HEK293T (cell line): ENCODE results near the gene TNFSF13B.
"Not testable (repeated sequence)": the region's sequence is repeated elsewhere in the genome, so short reads cannot be mapped to it uniquely, and the experiment has no call there.

Source experiments
- CTCF ChIA-PET: fragments of 350-600 bp; formaldehyde crosslinking; extraction: SDS; loops from one replicate; lab custom pipeline; 2021; ENCODE audit warnings: antibody characterized with exemption, inconsistent platforms; lab: Yijun Ruan, JAX
- POLR2A ChIA-PET: fragments of 350-600 bp; formaldehyde crosslinking; extraction: SDS; loops from one replicate; lab custom pipeline; 2020; ENCODE audit warnings: antibody characterized with exemption, inconsistent platforms; lab: Yijun Ruan, JAX
- DNase-seq: peaks from one replicate; pipeline ENCODE4 v3.0.0; 2012; ENCODE audit warnings: mixed read lengths; ENCODE audit errors: extremely low spot score
- ARNT ChIP-seq: fragments of 450-650 bp; IDR thresholded peaks from 2 replicates; pipeline ENCODE4 v1.6.1; 2017; ENCODE audit warnings: mild to moderate bottlenecking
- BHLHE40 ChIP-seq: fragments of 450-650 bp; IDR thresholded peaks from 2 replicates; pipeline ENCODE4 v1.6.1; 2016; ENCODE audit warnings: mild to moderate bottlenecking, moderate library complexity, borderline replicate concordance
- CTBP1 ChIP-seq: fragments of 450-650 bp; IDR thresholded peaks from 2 replicates; pipeline ENCODE4 v1.6.1; 2016; ENCODE audit warnings: borderline replicate concordance
- ELF4 ChIP-seq: fragments of 450-650 bp; IDR thresholded peaks from 2 replicates; pipeline ENCODE4 v1.6.1; 2017; ENCODE audit warnings: antibody characterized with exemption
- FOXA1 ChIP-seq: fragments of 450-650 bp; IDR thresholded peaks from 2 replicates; pipeline ENCODE4 v1.6.1; 2016; ENCODE audit warnings: mild to moderate bottlenecking
- FOXK2 ChIP-seq: fragments of 450-650 bp; IDR thresholded peaks from 2 replicates; pipeline ENCODE4 v1.6.1; 2016; ENCODE audit warnings: mild to moderate bottlenecking
- FOXM1 ChIP-seq: fragments of 450-650 bp; IDR thresholded peaks from 2 replicates; pipeline ENCODE4 v1.6.1; 2017; ENCODE audit warnings: mild to moderate bottlenecking, borderline replicate concordance
- HDGF ChIP-seq: fragments of 450-650 bp; IDR thresholded peaks from 2 replicates; pipeline ENCODE4 v1.6.1; 2017; ENCODE audit warnings: antibody characterized with exemption, borderline replicate concordance
- L3MBTL2 ChIP-seq: fragments of 450-650 bp; conservative IDR thresholded peaks from 2 replicates; pipeline ENCODE4 v1.6.1; 2016; ENCODE audit warnings: mild to moderate bottlenecking
- LEF1 ChIP-seq: fragments of 450-650 bp; IDR thresholded peaks from 2 replicates; pipeline ENCODE4 v1.6.1; 2017; ENCODE audit warnings: mild to moderate bottlenecking, borderline replicate concordance
- NFRKB ChIP-seq: fragments of 450-650 bp; IDR thresholded peaks from 2 replicates; pipeline ENCODE4 v1.6.1; 2016; ENCODE audit warnings: mild to moderate bottlenecking, moderate library complexity
- PKNOX1 ChIP-seq: fragments of 450-650 bp; IDR thresholded peaks from 2 replicates; pipeline ENCODE4 v1.6.1; 2016
- SP1 ChIP-seq: fragments of 450-650 bp; IDR thresholded peaks from 2 replicates; pipeline ENCODE4 v1.6.1; 2017
- SUZ12 ChIP-seq: fragments of 450-650 bp; IDR thresholded peaks from 2 replicates; pipeline ENCODE4 v1.6.1; 2016; ENCODE audit warnings: mild to moderate bottlenecking
- TARDBP ChIP-seq: fragments of 450-650 bp; IDR thresholded peaks from 2 replicates; pipeline ENCODE4 v1.6.1; 2016
- ZNF384 ChIP-seq: fragments of 450-650 bp; IDR thresholded peaks from 2 replicates; pipeline ENCODE4 v1.6.1; 2016

Gene TNFSF13B

GRCh38 chr13:108289819-108290218 lies 20.3 kb downstream of the TNFSF13B start:
- no peak for TF ChIP-seq PKNOX1
- no peak for TF ChIP-seq HDGF
- TF ChIP-seq ARNT: no peak
- ChIA-PET CTCF (no interaction called here), POLR2A (no interaction called here)
- no peak for DNase-seq

GRCh38 chr13:108297114-108297513 lies 27.6 kb downstream of the TNFSF13B start:
- POLR2A ChIA-PET: no interaction called here
- TF ChIP-seq FOXM1 (no peak), LEF1 (no peak), L3MBTL2 (no peak), SUZ12 (no peak), ZNF384 (no peak), ELF4 (no peak), NFRKB (no peak), BHLHE40 (no peak), HDGF (no peak), CTBP1 (no peak), FOXK2 (no peak), SP1 (no peak), ARNT (no peak), PKNOX1 (no peak), FOXA1 (no peak), TARDBP (no peak)
- DNase-seq: no peak
- CTCF ChIA-PET: no interaction called here

- DNase-seq: no peak
- CTCF ChIA-PET: no interaction called here
- POLR2A ChIA-PET: no interaction called here
- no peak for TF ChIP-seq PKNOX1
- TF ChIP-seq LEF1: no peak
These were observed 32.8 kb downstream of the TNFSF13B start for GRCh38 chr13:108302279-108302678.

- TF ChIP-seq LEF1 (no peak), BHLHE40 (no peak), CTBP1 (no peak), SUZ12 (no peak), TARDBP (no peak), NFRKB (no peak), FOXM1 (no peak), L3MBTL2 (no peak), HDGF (no peak), ELF4 (no peak), FOXK2 (no peak), ARNT (no peak)
- no peak for DNase-seq
- ChIA-PET POLR2A (no interaction called here), CTCF (no interaction called here)
These were observed 34.9 kb downstream of the TNFSF13B start for GRCh38 chr13:108304170-108305016.

GRCh38 chr13:108305655-108306054 lies 36.1 kb downstream of the TNFSF13B start:
- ChIA-PET POLR2A (no interaction called here), CTCF (no interaction called here)
- no peak for DNase-seq
- TF ChIP-seq L3MBTL2: no peak
- TF ChIP-seq CTBP1: no peak
- TF ChIP-seq FOXM1: no peak
- TF ChIP-seq SP1: no peak
- TF ChIP-seq FOXK2: no peak
- TF ChIP-seq ZNF384: no peak
- no peak for TF ChIP-seq FOXA1
- TF ChIP-seq SUZ12: no peak
- no peak for TF ChIP-seq ARNT
- no peak for TF ChIP-seq HDGF
- no peak for TF ChIP-seq PKNOX1
- TF ChIP-seq LEF1: no peak

GRCh38 chr13:108306860-108307259 lies 37.3 kb downstream of the TNFSF13B start:
- TF ChIP-seq HDGF: no peak
- ChIA-PET CTCF (no interaction called here), POLR2A (no interaction called here)
- no peak for DNase-seq

GRCh38 chr13:108311596-108311995 lies 42.1 kb downstream of the TNFSF13B start:
- CTCF ChIA-PET: not testable (repeated sequence)

More at GRCh38 chr13:108311596-108311995, 42.1 kb downstream of the TNFSF13B start:
- DNase-seq, POLR2A ChIA-PET: not testable (repeated sequence)
